HTR-8/SVneo (cell line): ENCODE data around the gene MRPL52.
"Not testable (repeated sequence)": the region's sequence is repeated elsewhere in the genome, so short reads cannot be mapped to it uniquely, and the experiment has no call there.

Source experiments
- DNase-seq: peaks from one replicate; pipeline ENCODE4 v3.0.0; 2011; ENCODE audit warnings: low spot score, mixed read lengths; ENCODE audit not compliant: insufficient read length
- FAIRE-seq: peaks from 2 replicates; lab custom pipeline; 2011; peaks lifted over from hg19 to GRCh38; lab: Jason Lieb, UNC

MRPL52 gene

DNA sequence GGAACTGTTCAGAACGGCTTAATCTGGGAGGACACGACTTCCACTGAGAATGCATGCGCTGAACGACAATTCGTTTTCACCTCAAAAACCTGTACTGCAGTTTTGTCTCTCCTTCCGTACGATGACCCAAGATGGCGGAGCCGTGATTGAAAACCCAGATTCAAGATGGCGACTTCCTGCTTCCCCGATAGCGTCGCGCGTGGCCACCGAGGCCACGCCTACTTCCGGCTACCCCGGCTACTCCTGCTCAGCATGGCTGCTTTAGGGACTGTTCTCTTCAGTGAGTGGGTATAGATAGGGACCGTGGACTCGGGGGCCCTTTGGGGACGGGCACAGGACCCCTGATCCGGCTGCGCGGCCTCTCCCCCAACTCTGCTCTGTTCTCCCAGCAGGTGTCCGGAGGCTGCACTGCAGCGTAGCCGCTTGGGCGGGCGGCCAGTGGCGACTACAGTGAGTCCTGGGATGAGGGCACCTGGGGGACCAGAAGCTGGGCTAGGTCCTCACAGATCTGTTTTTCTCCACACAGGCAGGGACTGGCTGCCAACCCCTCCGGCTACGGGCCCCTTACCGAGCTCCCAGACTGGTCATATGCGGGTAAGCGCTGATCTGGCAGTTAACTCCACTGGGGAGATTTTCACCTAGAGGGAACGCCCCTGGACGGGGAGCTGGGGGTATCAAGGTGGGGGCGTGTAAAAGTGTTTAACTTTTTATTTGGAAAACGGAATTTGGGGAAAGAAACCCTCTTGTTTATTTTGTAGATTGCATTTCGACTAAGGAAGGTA lies at the start of gene MRPL52:
TSS of gene MRPL52 (plus strand) at position 227 of the 782 bp plus-strand sequence. CDS start at position 253, 26 bp downstream.
- no peak for FAIRE-seq
- peak; percentile 69 for DNase-seq

DNA sequence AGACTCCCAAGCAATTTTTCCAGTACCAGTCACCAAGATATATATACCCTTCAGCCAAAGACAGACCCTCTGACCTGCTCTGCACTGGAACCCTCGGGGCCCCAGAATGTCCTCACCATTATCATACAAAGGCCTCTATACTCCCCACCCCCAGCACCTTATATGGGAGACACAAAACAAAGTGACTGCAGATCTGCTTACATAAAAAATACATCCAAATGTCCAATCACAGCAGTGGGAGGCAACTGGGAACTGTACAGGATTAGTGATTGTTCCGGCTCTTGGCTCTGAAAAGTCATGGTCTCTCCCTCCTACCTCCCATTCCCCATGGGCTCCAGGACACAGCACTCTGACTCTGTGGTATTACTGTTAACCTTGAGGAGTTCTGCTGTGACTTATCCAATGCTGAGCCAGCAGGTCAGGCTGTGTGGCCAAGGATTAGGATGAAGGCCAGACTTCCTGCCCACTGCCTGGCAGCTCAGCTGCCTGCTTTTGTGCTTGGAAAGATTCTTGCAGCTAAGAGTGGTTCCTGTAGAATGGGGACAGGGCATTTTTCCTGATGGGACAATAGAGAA lies 49.5 kb upstream of the MRPL52 start:
- FAIRE-seq (no peak), DNase-seq (no peak)

DNA sequence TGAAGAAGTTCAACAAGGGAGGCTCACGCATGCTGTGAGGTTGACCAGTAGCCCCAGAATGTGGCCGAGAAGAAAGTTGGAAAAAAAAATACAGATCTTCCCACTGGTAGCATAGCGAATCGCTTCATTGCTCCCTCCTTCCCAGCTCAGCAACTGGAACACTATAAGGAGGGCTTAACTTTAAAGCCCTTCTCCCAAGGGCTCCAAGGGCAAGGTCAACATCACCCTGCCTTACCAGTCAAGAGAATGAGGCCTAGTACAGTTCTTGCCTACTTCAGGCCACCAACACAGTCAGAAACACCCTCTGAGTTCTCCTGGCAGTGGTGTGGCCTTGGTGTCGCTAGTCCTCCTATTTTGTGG lies 48.8 kb upstream of the MRPL52 start:
- DNase-seq = no peak
- FAIRE-seq = no peak

DNA sequence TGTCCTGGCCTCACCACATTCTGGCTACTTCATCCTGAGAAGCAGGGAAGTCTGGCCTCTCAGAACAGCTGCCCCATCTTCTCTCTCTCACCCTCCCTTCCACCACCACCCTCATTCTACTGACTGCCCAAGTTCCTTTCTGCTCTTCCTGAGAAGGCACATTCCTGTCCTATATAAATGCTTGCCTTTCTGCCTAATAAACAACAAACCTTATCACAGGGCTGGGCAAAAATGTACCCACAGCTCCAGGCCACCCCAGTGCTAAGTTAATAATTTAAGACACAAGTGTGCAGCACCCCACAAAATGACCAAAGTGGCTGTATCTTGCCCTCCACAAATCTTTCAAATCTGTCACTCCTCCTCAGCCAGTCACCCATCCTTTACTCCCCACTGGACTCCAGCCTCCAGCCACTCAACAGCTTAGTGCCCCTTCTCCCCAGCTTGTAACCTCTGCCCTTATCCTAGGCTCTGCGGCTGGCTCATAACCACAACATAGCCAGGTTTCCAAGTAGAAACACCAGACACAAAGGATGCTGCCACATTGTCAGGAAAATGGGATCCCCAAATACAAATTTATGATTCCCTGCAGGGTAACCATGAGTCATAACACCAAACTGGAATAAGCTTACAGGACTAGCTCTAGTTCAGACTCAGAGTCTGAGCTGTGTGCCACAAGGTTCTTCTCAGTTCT lies 48.2 kb upstream of the MRPL52 start:
- DNase-seq = no peak
- FAIRE-seq = no peak

DNA sequence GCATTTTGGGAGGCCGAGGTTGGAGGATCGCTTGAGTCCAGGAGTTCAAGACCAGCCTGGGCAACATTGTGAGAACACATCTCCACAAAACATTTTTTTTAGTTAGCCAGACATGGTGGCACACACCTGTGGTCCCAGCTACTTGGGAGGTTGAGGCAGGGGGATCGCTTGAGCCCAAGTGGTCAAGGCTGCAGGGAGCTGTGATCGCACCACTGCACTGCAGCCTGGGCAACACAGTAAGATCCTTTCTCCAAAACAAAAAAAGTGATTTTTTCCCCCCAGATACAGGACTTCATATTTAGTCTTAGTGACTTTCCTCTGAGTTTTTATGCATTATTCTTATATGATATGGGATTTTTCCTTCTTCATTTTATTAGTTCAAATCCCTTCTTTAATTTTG lies 43.0 kb upstream of the MRPL52 start:
- FAIRE-seq (no peak), DNase-seq (no peak)

DNA sequence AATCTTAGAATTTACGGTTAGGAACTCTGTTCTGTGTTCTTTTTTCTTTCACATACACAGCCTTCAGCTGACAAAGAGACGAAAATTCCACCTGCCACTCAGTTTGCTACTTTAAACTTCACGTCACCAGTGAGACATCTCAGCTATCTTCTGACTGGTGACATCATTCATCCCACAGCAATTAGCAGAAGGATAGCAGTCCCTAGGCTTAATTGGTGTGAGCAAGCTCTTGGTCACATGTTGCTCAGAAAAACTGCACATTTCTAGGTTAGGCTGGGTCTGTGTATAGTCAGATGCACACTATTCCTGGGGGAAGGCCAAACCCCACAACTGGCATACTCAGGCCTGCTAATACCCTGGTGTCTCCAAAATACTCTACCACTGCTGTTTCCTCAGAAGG lies 38.4 kb upstream of the MRPL52 start:
- FAIRE-seq (no peak), DNase-seq (no peak)

DNA sequence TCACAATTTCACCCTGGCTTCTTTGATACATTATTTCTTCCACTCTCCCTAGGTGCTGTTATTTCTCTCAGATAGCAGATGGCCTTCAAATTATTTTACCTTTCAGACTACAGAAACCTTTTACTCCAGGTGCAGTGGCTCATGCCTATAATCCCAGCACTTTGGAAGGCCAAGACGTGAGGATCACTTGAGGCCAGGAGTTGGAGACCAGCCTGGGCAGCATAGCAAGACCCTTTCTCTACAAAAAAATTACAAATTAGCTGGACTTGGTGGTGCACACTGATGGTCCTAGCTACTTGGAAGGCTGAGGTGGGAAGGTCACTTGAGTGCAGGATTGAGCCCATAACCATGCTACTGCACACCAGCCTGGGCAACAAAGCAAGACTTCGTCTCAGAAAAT lies 37.5 kb upstream of the MRPL52 start:
- no peak for FAIRE-seq
- DNase-seq = no peak

DNA sequence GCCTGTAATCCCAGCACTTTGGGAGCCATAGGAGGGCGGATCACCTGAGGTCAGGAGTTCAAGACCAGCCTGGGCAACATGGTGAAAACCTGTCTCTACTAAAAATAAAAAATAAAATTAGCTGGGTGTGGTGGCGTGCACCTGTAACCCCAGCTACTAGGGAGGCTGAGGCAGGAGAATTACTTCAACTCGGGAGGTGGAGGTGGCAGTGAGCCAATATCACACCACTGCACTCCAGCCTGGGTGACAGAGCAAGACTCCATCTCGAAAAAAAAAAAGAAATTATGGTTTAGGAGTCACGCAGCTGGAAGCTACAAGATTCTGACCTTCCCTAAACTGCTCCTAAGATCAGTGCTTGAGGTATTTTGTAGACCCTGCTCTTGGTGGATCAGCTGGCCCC lies 36.1 kb upstream of the MRPL52 start:
- FAIRE-seq, DNase-seq: not testable (repeated sequence)

DNA sequence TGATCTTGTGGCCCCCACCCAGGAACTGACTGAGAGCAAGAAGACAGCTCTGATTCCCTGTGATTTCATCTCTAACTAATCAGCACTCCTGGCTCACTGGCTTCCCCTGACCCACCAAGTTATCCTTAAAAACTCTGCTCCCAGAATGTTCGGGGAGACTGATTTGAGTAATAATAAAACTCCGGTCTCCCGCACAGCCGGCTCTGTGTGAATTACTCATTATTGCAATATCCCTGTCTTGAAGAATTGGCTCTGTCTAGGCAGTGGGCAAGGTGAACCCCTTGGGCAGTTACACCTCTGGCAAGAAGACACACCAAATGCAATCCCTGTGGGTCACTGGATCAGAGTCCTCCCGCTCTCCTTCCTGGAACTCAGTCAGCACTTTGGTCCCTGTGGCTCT lies 35.7 kb upstream of the MRPL52 start:
- no peak for DNase-seq
- FAIRE-seq = no peak

DNA sequence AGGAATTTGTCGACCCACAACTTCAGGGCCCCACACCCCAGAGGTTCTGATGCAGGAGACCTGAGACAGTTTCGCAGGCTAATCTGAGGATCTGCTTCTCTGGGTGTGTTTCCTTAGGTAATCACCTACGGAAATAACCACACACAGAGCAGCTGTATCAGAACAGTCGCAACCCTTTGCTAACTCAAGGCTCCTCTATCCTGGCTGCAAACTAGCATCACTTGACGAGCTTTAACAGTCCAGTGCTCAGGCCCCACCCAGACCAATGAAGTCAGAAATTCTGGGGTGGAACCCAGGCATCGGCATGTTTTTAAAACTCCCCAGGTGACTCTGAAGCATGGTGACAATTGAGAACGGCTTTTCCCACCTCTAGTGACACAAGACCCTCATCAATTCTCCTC lies 35.1 kb upstream of the MRPL52 start:
- FAIRE-seq (no peak), DNase-seq (no peak)

DNA sequence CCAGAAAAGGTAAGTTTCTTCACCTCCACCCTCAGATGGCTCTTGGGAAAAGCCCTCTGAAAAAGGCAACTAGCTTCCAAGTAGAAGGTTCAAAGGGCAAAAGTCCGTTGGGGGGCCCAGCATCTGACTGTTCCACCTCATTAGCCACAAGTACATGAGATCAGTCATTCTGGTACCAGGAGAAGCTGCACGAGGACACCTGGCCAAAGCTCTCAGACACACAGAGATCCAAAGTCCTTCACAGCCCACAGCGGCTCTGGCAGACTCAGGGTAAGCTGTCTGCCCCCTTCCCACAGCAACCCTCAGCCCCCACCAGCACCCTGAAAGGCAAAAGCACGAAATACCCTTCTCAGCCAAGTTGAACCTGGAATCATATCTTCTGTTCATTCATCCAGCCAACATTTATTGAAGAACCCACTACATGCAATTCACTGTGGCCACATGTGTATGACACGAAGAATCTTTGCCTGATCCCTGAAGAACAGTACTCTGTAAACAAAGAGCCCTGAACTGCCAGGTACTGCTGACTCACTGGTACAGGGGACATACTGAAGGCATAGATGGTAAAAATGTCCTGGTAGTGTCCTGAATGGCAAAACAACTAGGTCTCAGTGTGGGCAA lies 33.5 kb upstream of the MRPL52 start:
- DNase-seq (no peak), FAIRE-seq (no peak)

DNA sequence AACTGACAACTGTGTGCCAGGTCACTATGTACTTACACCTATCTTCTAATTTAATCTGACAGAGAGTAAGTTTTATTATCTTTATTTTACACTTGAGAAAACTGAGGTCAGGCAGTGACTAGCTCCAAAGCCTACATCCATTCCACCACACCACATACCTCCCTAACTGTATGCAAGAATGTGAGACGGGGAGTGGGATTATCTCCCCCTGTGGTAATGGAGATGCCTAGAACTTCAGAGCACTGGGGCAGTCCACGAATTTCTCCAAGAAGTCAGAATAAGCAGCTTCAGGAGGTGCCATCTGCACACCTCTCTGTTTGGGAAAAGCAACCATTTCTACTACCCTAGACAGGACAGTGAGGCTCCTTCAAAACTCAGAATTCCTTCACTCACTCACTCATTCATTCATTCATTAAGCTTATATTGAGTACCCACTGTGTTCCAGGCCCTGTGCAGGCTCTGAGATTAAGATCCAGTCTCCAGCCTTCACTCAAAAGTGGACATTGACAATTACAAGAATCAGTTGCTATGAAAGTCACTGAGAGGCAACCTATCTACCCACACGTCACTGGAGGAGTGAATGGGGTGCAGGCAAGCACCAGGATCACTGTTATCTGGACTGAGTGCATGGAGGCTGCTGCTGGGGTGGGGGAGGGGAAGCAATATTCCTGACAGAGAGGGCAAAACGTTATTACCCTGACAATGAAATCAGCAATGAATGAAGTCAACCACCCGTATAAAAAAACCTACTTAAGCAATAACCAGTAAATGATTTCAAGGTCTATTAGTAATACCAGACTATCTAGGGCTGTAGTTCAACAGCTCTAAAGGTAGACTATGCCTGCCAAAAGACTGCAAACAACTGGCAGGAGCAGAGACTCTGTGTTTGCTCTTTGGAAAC lies 32.4 kb upstream of the MRPL52 start:
- no peak for DNase-seq
- FAIRE-seq = no peak

DNA sequence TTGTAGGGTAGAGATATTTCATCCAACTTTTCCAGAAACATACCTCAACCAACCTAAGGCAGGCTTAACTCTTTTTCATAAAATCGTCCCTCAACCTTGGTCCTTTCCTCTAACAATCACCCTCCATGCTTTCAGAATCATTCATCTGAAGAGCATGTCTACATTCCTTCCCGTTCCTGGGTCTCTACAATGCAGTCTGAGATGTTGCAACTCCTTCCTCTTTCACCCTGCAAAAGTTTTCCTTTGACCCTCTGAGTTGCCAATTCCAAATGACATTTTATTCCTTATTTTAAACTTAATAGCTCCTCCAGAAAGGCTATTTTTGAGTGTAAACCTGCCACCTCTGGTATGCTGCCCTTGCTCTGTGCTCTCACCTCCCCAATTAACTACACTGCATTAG lies 31.2 kb upstream of the MRPL52 start:
- FAIRE-seq = no peak
- DNase-seq = no peak

DNA sequence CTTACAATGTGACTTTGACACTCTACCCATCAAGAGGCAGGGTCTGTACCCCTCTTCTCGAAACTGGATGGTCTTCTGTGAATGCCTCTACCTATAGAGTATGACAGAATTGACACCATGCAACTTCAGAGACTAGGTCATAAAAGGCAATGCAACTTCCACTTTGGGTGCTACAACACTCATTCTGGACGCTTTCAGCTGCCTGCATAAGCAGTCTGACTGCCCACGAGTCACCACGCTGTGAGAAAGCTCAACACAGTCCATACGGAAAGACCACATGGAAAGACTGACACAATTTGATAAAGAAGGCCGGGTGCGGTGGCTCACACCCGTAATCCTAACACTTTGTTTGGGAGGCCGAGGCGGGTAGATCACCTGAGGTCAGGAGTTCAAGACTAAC lies 29.3 kb upstream of the MRPL52 start:
- FAIRE-seq = no peak

DNA sequence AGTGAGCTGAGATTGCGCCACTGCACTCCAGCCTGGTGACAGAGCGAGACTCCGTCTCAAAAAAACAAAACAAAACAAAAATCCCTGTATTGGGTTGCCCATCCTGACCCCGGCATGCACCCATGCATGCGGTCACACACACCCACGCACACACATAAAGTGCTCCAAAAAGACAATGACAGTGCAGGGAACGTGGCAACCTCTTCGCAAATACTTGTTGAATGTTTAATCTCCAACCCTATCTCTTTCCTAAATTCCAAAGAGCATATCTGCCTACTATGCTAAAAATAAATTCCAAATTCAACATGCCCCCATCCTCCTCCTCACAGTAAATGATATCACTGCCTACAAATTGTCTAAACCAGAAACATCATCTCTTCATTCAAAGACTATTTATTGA lies 28.0 kb upstream of the MRPL52 start:
- no peak for FAIRE-seq
- no peak for DNase-seq

More for the DNA sequence above, 29.3 kb upstream of the MRPL52 start:
- no peak for DNase-seq

DNA sequence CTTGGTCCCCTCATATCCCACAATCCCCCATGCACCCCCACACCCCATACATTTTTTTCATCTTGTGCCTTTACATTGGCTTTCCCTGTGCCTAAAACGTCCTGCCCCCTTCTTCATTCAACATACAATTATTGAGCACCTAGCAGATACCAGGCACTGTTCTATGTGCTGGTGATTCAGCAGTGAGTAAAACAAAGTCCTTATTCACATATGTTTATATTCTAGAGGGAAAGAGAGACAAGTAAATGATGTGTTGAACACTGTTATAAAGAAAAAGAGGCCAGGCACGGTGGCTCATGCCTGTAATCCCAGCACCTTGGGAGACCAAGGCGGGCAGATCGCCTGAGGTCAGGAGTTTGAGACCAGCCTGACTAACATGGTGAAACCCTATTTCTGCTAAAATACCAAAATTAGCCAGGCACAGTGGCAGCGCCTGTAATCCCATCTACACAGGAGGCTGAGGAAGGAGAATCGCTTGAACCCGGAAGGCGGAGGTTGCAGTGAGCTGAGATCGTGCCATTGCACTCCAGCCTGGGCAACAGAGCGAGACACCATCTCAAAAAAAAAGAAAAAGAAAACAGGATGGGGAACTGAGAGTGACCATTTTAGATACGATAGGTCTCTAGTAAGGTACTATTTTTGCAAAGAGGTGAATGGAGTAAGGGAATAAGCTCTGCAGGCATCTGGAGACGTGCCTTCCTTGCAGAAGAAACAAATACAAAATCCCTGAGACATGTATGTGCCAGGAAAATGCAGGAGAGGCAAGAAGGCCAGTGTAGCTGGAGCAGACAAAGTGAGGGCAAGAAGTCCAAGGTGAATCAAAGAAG lies 26.6 kb upstream of the MRPL52 start:
- FAIRE-seq = no peak

DNA sequence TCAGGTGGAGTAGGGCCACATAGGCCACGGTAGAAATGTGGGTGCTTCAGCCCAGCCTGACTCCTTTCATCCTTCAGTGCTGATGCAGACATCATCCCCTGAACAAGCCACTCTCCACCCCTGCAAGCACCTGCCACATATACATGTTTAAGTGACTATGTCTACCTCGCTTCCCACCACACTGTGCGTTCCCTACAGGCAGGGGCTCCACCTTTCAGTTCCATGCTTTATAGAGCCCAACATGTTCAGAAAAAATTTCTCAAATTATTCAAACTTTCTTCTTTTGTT lies 26.1 kb upstream of the MRPL52 start:
- FAIRE-seq (no peak), DNase-seq (no peak)

More for the DNA sequence above, 26.6 kb upstream of the MRPL52 start:
- no peak for DNase-seq

DNA sequence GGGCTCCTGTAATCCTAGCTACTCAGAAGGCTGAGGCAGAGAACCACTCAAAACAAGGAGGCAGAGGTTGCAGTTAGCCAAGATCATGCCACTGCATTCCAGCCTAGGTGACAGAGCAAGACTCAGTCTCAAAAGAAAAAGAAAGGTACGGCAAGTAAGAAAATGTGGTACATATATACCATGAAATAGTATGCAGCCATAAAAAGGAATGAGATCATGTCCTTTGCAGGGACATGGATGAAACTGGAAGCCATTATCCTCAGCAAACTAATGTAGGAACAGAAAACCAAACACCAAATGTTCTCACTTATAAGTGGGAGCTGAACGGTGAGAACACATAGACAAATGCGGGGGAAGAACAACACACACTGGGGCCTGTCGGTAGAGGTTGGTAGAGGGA lies 24.5 kb upstream of the MRPL52 start:
- FAIRE-seq, DNase-seq: not testable (repeated sequence)

DNA sequence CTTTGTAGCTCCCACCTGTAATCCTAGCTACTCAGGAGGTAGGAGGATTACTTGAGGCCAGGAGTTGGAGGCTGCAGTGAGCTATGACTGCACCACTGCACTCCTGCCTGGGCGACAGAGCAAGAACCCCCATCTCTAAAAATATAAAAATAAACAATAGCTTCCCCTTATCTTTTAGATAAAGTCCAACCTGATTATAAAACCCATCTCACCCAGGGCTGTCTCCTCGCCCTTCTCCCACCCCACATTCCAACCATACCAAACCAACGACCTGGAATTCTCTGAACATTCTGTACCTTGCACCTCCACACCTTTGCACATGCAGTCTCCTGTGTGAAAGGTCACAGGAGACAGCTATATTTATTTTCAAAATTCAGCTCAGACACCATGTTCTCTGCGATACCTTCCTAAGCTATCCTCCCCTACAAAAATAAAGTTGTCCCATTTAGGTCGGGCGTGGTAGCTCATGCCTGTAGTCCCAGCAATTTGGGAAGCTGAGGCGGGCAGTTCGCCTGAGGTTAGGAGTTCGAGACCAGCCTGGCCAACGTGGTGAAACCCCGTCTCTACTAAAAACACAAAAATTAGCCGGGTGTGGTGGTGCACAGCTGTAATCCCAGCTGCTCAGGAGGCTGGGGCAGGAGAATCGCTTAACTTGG lies 22.1 kb upstream of the MRPL52 start:
- no peak for DNase-seq
- no peak for FAIRE-seq
